HepG2 (cell line): ENCODE data around the gene KCNK6. TPM values are rescaled to one million over a fixed set of nuclear protein-coding genes. Genes with fewer than 3 reads are reported as not detected.

ENCODE experiments used
- ATAC-seq: fragments of 200-7000 bp; cut with Tn5 transposase; 3 replicates; pipeline ENCODE4 v1.9.1; 2020; ENCODE audit warnings: mild to moderate bottlenecking, moderate library complexity
- BruUV-seq: library from RNA; stranded (reverse); fragments of 400-500 nt; replicated peaks from 2 replicates; lab custom pipeline; 2021; lab: Mats Ljungman, UMichigan
- CTCF ChIA-PET: fragments of 300-600 bp; formaldehyde crosslinking; extraction: SDS; loops from one replicate; lab custom pipeline; 2021; ENCODE audit warnings: low total read pairs, inconsistent platforms, low intra/inter-chr PET ratio; lab: Yijun Ruan, JAX
- POLR2A ChIA-PET: fragments of 350-600 bp; sonication (Branson Sonifier 250); formaldehyde crosslinking; loops from one replicate; lab custom pipeline; 2020; ENCODE audit warnings: antibody characterized with exemption, inconsistent platforms; lab: Yijun Ruan, JAX
- DNase-seq: peaks from one replicate; pipeline ENCODE4 v3.0.0-alpha.2; 2015; ENCODE audit warnings: low spot score
- FAIRE-seq: peaks from 3 replicates; lab custom pipeline; 2011; peaks lifted over from hg19 to GRCh38; lab: Jason Lieb, UNC
- H2AFZ ChIP-seq: one replicate; pipeline ENCODE4 v1.6.1; 2011; ENCODE audit warnings: low read length, inconsistent platforms
- H3K27ac ChIP-seq: fragments of 300-600 bp; 3 replicates; pipeline ENCODE4 v1.8.0; 2011; ENCODE audit warnings: mixed run types, mild to moderate bottlenecking, mixed read lengths, low read length, inconsistent platforms; ENCODE audit not compliant: insufficient read depth; ENCODE audit errors: extremely low read length
- H3K27me3 ChIP-seq, 2 experiments: fragments of 200-600 bp in 1 of 2; 2 replicates in 1 of 2; 3 replicates in 1 of 2; pipeline versions ENCODE4 v1.6.0 to v1.8.0; 2011; ENCODE audit warnings: low read length in 2 of 2, mild to moderate bottlenecking in 2 of 2, moderate library complexity in 2 of 2, inconsistent platforms in 1 of 2; ENCODE audit not compliant: insufficient read depth in 2 of 2, control insufficient read depth in 1 of 2
- H3K36me3 ChIP-seq, 2 experiments: fragments of 200-600 bp in 1 of 2; replicated peaks in 1 of 2; 2 replicates in 1 of 2; 3 replicates in 1 of 2; pipeline versions ENCODE4 v1.5.1 to v1.8.0; 2011; ENCODE audit warnings: low read length in 2 of 2, inconsistent platforms in 1 of 2; ENCODE audit not compliant: insufficient read depth in 2 of 2, control insufficient read depth in 1 of 2
- H3K4me1 ChIP-seq: 2 replicates; pipeline ENCODE4 v1.5.1; 2012; ENCODE audit warnings: low read length, inconsistent platforms; ENCODE audit not compliant: insufficient read depth
- H3K4me2 ChIP-seq: 2 replicates; pipeline ENCODE4 v1.6.0; 2011; ENCODE audit warnings: low read depth, low read length, inconsistent platforms
- H3K4me3 ChIP-seq, 3 experiments: fragments of 200-600 bp in 1 of 3; sonication (generic), shearing (Covaris generic) in 1 of 3; replicated peaks in 1 of 3; 2 replicates each; pipeline ENCODE4 v1.5.1; 2011 to 2016; ENCODE audit warnings: low read length in 3 of 3, inconsistent platforms in 2 of 3, low read depth in 2 of 3, mild to moderate bottlenecking in 2 of 3, control low read depth in 1 of 3, mixed read lengths in 1 of 3; ENCODE audit not compliant: insufficient read depth in 1 of 3
- H3K79me2 ChIP-seq: one replicate; pipeline ENCODE4 v1.6.1; 2011; ENCODE audit warnings: low read length, inconsistent platforms; ENCODE audit not compliant: insufficient read depth
- H3K9ac ChIP-seq: 2 replicates; pipeline ENCODE4 v1.6.0; 2011; ENCODE audit warnings: mild to moderate bottlenecking, low read depth, low read length, inconsistent platforms; ENCODE audit not compliant: insufficient read depth
- H3K9me3 ChIP-seq: 2 replicates; pipeline ENCODE4 v1.5.1; 2012; ENCODE audit warnings: mild to moderate bottlenecking, low read length
- H4K20me1 ChIP-seq: 2 replicates; pipeline ENCODE4 v1.6.0; 2011; ENCODE audit warnings: inconsistent platforms, mild to moderate bottlenecking, low read length, moderate library complexity; ENCODE audit not compliant: insufficient read depth
- ETV5 ChIP-seq: IDR thresholded peaks from 2 replicates; pipeline ENCODE4 v1.6.1; 2018; ENCODE audit warnings: missing biosample characterization, missing genetic modification reagents, inconsistent platforms, borderline replicate concordance
- GATAD2A ChIP-seq: IDR thresholded peaks from 2 replicates; pipeline ENCODE4 v1.6.1; 2016
- HMGXB4 ChIP-seq, 2 experiments: sonication (generic) in 1 of 2; formaldehyde crosslinking in 1 of 2; IDR thresholded peaks; 2 replicates each; pipeline versions ENCODE4 v1.4.0 to v1.6.1; 2018 to 2020; ENCODE audit warnings: missing genetic modification reagents in 2 of 2, borderline replicate concordance in 1 of 2, low read depth in 1 of 2, mild to moderate bottlenecking in 1 of 2, missing biosample characterization in 1 of 2
- POGZ ChIP-seq: sonication (generic); formaldehyde crosslinking; IDR thresholded peaks from 2 replicates; pipeline ENCODE4 v1.4.0; 2020; ENCODE audit warnings: mild to moderate bottlenecking, missing genetic modification reagents
- RXRA ChIP-seq: sonication (generic); formaldehyde crosslinking; IDR thresholded peaks from 2 replicates; pipeline ENCODE4 v1.5.1; 2020; ENCODE audit warnings: missing genetic modification reagents
- SAP130 ChIP-seq: IDR thresholded peaks from 2 replicates; pipeline ENCODE4 v1.6.1; 2016; ENCODE audit warnings: low read depth
- ZC3H4 ChIP-seq: sonication (generic); formaldehyde crosslinking; IDR thresholded peaks from 2 replicates; pipeline ENCODE4 v1.4.0; 2020; ENCODE audit warnings: missing genetic modification reagents, borderline replicate concordance
- ZFAT ChIP-seq: sonication (generic); formaldehyde crosslinking; conservative IDR thresholded peaks from 2 replicates; pipeline ENCODE4 v1.8.1; 2023; ENCODE audit warnings: missing genetic modification reagents, inconsistent platforms
- ZFP62 ChIP-seq: sonication (generic); formaldehyde crosslinking; IDR thresholded peaks from 2 replicates; pipeline ENCODE4 v1.4.0; 2020; ENCODE audit warnings: missing genetic modification reagents
- ZMYM2 ChIP-seq: sonication (generic); formaldehyde crosslinking; IDR thresholded peaks from 2 replicates; pipeline ENCODE4 v1.8.0; 2022; ENCODE audit warnings: mild to moderate bottlenecking, missing genetic modification reagents
- ZNF251 ChIP-seq: sonication (generic); formaldehyde crosslinking; IDR thresholded peaks from 2 replicates; pipeline ENCODE4 v1.9.0; 2021; ENCODE audit warnings: mild to moderate bottlenecking, missing genetic modification reagents
- ZNF274 ChIP-seq: sonication (generic); formaldehyde crosslinking; IDR thresholded peaks from 2 replicates; pipeline ENCODE4 v1.5.1; 2020; ENCODE audit warnings: mild to moderate bottlenecking, missing genetic modification reagents
- ZNF607 ChIP-seq: sonication (generic); formaldehyde crosslinking; IDR thresholded peaks from 2 replicates; pipeline ENCODE4 v1.5.1; 2020; ENCODE audit warnings: missing genetic modification reagents, mild to moderate bottlenecking, borderline replicate concordance
- WGBS: methylation state at CpG from one replicate; pipeline ENCODE4 v1.1.6; 2017; ENCODE audit warnings: low lambda C conversion rate; 5-methylcytosine and 5-hydroxymethylcytosine counted together
- in situ Hi-C: cut with HindIII; loops from 2 replicates; pipeline ENCODE4 v1.10.0; 2017; ENCODE audit warnings: low pct_unique_long_range_greater_than_20kb; ENCODE audit not compliant: extremely low pct_ligation_motif_present
- intact Hi-C: fragments of 100-400 bp; cut with micrococcal nuclease; formaldehyde crosslinking; loops from one replicate; pipeline ENCODE4 v1.10.0; 2022; ENCODE audit not compliant: unreplicated experiment
- polyA plus RNA-seq, 8 experiments: library from polyadenylated mRNA; depleted of rRNA in 3 of 8; stranded (reverse) in 7 of 8; unstranded in 1 of 8; fragments of >200 nt; fragmentation: Illumina TruSeq in 4 of 8; extraction: Trizol in 4 of 8; gene quantifications; 2 replicates each; pipeline versions ENCODE4 v1.2.1 to v1.2.3, GENCODE V29; 2011 to 2016; ENCODE audit warnings: low read depth in 4 of 8, missing spikeins in 1 of 8, mixed read lengths in 1 of 8; ENCODE audit not compliant: insufficient read depth in 1 of 8
- total RNA-seq, 5 experiments: library from RNA; depleted of rRNA; stranded (reverse); fragments of >200 nt; fragmentation: Illumina TruSeq; extraction: Trizol; gene quantifications; 2 replicates each; pipeline ENCODE4 v1.2.3, GENCODE V29; 2016; ENCODE audit warnings: low read depth in 1 of 5

The KCNK6 gene
- total and polyA plus RNA-seq, 2 of the 13 experiments (the other 11 are each of a cell fraction or from before 2014, with no cell fraction given) = 0.03 TPM; not detected in 1

DNA sequence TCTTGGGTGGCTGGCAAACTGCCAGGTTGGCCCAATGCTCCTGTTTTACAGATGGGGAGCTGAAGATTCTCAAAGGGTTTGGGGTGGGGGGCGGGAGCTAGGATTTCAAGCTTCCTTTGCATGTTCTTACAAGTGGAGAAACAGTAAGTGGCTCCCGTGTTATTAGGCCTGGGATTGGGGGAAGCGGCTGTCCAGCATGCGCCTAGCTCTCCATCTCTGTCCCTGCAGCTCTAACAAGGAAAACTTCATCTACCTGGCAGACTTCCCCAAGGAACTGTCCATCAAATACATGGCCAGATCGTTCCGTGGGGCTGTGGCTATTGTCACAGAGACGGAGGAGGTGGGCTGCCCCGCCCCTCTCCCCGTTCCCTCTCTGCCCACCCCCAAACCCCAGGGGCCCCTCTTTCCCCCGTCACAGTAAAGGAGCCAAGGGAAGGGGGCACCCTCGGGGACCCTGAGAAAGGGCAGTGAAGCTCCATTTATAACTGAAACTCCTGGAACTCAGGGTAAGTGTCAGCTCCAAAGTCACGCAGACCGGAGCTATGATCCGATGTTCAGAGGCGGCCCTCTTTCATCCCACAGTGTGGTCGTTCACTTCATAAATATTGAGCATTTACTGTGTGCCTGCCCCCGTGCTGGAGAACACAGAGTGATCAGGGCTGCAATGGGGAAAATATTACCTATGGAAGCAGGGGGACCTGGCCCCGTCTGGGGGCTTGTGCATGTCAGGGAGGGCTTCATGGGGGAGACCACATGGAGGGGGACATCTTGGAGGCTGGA is 39.8 kb downstream of the KCNK6 start (continued):
- no peak for TF ChIP-seq ZFAT (CRISPR knock-in tag)
- no peak for TF ChIP-seq ZNF251 (CRISPR knock-in tag)
- no peak for TF ChIP-seq ETV5 (CRISPR knock-in tag)
- TF ChIP-seq GATAD2A (CRISPR knock-in tag) = no peak
- TF ChIP-seq POGZ = no peak
- no peak for TF ChIP-seq ZFP62 (CRISPR knock-in tag)
- no peak for TF ChIP-seq SAP130
- no peak for TF ChIP-seq RXRA (CRISPR knock-in tag)
- TF ChIP-seq ZNF274 (CRISPR knock-in tag) = no peak

GRCh38 chr19:38360351-38360750 is 40.7 kb downstream of the KCNK6 start:
- BruUV-seq = no TSS peak
- 43% methylated on average over 4 of the region's 9 CpGs for WGBS
- Histone ChIP-seq H3K9me3 (no peaks in the 10 kb centered on the region), H3K4me2 (no peak overlapping the region), H3K27ac (no peak overlapping the region), H2AFZ (no peak overlapping the region), H3K36me3 (no peaks in the 10 kb centered on the region), H3K4me3 (no peak overlapping the region), H4K20me1 (no peaks in the 10 kb centered on the region), H3K79me2 (no peaks in the 10 kb centered on the region), H3K27me3 (peaks cover 16 to 52% of the 10 kb centered on the region in 2 experiments; a peak in 4 of 5 replicates), H3K4me1 (peaks cover 23% of the 10 kb centered on the region), H3K9ac (no peak overlapping the region)
- in situ Hi-C loops = no loop called here
- intact Hi-C loops = no loop called here
- no peak for ATAC-seq
- POLR2A ChIA-PET = interaction anchor here (1.4 to 2.2 kb wide), 2 partner anchors 14 to 24 kb away, joined by 3 to 6 read pairs; partner anchors contain the start of gene PSMD8
- TF ChIP-seq ZMYM2 (no peak), HMGXB4 (CRISPR knock-in tag; IDR thresholded peaks at IDR 0.05; ENCODE audit: borderline replicate concordance in 1 of 2, low read depth in 1 of 2) (no peak), ZNF607 (CRISPR knock-in tag) (no peak), ZC3H4 (CRISPR knock-in tag) (no peak)
- CTCF ChIA-PET = no interaction called here
- no peak for DNase-seq
- FAIRE-seq = no peak
